Keratinocyte (primary cell): ENCODE results near the gene IRF4.

Source experiments
- CTCF ChIP-seq, 3 experiments: IDR thresholded peaks in 1 of 3; conservative IDR thresholded peaks in 1 of 3; optimal IDR thresholded peaks in 1 of 3; 2 replicates in 2 of 3; 3 replicates in 1 of 3; pipeline versions ENCODE3 to v1.5.1; 2011; ENCODE audit warnings: low read length in 3 of 3, mild to moderate bottlenecking in 3 of 3, moderate library complexity in 2 of 3, control low read depth in 1 of 3, inconsistent platforms in 1 of 3; ENCODE audit not compliant: insufficient read depth in 2 of 3; ENCODE audit errors: extremely low read depth in 1 of 3
- EZH2 ChIP-seq: IDR thresholded peaks from one replicate; pipeline ENCODE4 v1.6.1; 2012; ENCODE audit warnings: inconsistent platforms, mild to moderate bottlenecking, low read length, moderate library complexity

GRCh38 chr6:428047-428603 is 36.6 kb downstream of the IRF4 start:
- TF ChIP-seq CTCF (optimal IDR thresholded peaks at IDR 0.05 in 1 of 3, IDR thresholded peaks at IDR 0.05 in 1 of 3, conservative IDR thresholded peaks at IDR 0.05 in 1 of 3; ENCODE audit: extremely low read depth in 1 of 3, insufficient read depth in 2 of 3, low read length in 3 of 3) (no peak), EZH2 (no peak)
